Measurements from ENCODE around the gene C1orf105.
"Not testable (repeated sequence)": the region's sequence is repeated elsewhere in the genome, so short reads cannot be mapped to it uniquely, and the experiment has no call there.

C1orf105 gene, protein sequence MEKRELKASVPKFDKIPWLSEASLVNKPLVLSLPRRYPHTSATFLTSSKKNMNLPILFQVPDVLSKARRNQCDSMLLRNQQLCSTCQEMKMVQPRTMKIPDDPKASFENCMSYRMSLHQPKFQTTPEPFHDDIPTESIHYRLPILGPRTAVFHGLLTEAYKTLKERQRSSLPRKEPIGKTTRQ

DNA sequence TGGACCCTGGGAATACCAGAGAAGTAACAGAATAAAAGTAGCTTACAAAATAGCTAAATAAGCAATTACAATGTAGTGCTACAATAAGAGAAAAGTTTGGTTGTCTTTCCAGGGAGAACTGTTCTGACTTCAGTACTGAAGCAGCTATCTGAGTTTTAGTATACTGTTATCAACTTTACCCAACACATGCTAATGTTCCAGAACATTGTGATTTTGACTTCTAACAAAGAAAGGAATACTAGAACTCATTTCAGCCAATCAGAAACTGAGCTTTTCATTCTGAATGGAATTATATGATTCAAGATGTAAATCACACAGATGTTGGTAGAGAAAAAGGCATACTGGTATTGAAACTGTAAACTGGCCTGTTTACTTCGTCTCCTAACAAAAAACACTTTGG, at the start of gene C1orf105:
Gene C1orf105, plus strand, starts transcription at position 301 of the 400 bp plus-strand sequence. CDS start 201 bp downstream, outside the sequence.
- no peak for FAIRE-seq

DNA sequence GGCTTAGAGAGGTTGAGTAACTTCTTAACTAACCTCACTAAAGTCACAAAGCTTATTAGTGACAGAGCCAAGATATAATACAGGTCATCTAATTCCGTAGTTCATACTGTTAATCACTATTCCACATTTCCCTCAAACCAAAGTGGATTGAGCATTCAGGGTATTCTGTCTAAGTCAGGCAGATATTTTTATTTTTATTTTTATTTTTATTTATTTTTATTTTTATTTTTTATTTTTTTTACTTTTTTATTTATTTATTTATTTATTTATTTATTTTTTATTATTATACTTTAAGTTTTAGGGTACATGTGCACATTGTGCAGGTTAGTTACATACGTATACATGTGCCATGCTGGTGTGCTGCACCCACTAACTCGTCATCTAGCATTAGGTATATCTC, 48.8 kb upstream of the C1orf105 start:
- FAIRE-seq: not testable (repeated sequence)

DNA sequence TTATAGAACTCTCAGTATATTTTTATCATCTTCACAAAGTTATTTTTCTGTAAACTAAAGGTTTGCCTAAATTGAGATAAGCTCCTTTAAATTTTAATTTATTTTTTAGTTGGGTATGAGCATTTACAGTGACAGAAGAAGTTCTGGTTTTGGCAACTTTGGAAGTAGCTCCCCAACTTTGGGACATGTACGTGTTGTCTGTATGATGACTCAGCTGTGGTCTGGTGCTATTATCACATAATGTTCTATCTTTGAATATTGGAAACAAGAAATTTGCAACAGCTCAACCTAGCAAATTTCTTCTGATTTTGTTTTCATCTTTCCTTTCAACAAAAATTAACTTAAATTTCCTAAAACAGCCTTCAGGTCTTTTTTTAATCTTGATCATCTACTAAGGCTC, 46.6 kb upstream of the C1orf105 start:
- FAIRE-seq: no peak

DNA sequence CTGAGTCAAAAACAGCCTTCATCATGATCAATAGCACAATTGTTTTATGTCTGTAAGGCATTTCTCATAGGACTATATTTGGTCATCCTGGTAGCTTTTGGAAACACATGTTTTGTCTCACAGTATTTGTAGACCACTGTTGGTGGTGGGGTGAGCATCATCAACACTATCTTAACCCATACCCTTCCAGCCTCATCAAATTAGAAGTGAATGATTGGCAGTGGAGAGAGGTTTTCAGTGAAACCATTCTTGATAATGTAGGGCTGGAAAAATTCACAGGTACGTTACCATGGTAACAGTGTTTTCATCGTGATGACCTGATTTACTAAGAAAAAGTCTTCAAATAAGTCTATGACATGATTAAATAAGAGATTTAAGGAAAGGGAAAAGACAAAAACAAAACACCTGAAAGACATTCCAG, 45.3 kb upstream of the C1orf105 start:
- no peak for FAIRE-seq

DNA sequence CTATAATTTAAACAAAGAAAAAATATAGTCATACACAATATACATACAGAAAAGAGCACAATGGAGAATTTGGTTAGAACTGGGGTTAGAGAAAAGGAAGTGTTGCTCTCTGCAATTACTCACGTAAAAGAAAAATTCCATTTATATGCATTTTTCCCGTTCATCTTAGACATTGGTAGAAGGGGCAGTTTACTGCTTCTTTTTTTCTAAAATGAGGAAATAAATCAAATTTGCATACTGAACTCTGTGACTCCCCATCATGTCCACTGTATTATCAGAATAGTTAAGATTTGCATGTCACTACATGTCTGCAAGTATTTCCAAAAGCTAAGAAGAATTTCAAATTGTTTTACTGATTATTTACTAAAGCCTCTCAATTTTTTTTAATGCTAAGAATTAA, 44.1 kb upstream of the C1orf105 start:
- FAIRE-seq: no peak

DNA sequence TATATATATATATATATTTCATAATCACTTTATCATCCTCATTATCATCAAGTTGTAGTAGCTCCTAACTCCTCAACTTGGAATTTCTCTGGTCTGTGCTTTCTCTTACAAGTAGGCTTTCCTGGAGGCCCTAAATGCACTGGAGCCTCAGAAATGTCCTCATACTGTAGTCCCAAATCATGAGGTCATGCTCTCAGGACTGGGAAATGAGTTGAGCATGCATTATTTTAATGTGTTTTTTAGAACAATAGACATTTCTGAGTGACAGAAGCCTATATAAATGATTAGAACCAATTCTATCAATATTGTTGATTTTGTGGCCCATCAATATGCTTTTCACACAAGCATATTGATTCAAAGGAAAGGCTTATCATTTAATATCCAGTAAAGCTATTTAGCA, 42.9 kb upstream of the C1orf105 start:
- no peak for FAIRE-seq

DNA sequence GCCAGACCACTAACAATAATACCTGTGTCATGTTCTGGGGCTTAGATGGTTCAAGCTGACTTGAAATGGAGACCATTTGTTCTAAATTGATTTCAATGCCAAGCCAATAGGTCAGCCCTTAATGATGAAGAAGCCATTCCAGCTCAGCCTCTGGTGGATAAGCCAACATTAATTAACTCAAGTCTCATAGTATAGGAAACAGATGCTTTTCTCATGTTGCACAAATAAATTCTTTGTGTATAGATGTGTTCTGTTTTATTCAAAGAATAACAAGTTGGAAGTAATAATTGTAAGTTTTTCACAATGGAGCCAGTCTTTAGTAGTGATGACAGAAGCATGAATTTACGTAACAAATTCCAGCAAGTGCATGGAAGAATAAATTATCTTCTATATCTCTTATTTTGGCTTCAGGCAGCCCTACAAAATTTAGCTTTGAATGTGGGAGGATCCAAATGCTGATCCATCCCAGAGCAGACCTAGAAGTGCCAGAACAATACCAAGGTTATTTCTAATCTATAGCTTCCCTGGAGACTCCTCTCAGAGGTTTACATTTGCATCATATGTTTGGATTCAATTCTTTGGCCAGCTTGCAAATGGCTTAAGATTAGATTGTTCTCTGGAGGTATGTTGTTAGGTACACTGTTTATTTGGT, 42.2 kb upstream of the C1orf105 start:
- FAIRE-seq: no peak

DNA sequence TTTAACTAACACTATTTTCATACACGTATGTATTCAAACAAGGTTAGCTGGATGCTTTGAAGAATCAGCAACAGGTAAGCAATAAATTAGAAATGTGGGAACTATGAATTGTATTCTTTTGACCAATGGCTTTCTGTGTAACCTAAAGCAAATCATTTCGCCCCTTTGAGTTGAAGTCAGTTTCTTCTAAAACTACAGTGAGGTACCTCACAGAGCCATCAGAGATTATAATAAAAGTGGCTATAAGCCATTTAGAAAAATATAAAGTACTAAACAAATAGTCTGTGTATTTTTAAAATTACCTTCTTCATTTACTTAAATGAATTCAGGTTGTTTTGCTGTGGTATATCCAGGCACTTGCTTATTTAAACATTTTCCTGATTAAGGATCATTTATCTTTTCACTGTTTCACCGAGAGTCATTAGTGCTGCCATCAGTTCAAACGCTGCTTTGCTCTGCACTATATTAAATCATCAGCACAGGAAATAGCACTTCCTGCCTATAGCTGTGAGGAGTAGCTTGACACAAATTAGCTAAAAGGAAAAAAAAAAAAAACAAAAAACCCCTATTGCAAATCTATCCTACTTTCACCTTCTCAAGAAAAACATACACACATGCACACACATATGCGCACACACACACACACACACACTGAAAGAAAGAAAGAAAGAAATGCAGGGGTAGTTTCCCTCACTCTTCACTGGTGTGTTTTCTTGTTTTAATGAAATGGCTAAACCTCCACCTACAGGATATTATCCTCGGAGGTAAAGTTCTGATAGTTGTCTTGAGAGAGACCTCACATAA, 39.8 kb upstream of the C1orf105 start:
- no peak for FAIRE-seq

DNA sequence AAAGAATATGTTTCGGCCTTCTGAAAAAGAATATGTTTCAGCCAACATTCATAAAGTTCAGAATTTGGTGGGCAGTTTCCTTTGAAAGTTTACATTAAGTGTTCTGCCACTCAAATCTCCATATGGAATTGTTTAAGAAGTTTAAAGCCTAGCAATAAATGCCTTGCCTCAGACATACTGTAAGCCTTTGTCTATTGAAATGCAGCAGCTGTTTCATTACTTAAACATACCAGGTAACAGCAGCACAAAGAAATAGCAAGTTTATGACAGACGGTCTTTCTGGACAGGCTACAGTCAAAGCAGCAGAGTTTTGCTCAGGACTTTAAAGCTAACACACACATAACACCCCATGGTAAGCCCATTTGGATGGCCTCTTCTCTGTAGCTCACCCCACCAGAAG, 38.5 kb upstream of the C1orf105 start:
- FAIRE-seq: no peak

DNA sequence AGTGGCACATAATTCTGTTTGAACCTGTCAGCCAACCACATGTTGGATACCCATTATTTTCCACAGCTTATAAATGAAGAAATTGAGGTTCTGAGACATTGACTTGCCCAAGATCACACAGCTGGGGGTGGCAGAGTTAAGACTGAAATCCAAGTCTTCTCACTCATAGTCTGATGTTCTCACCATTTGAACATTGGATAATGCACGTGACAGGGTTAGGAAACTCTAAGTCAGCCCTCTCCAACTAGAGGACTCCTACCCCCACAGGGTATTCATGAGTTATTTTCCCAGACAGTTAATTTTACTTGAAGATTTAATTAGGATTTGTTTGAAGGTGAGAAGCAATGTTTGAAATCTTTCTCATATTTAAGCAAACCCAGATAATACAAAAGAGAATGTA, 38.1 kb upstream of the C1orf105 start:
- no peak for FAIRE-seq

DNA sequence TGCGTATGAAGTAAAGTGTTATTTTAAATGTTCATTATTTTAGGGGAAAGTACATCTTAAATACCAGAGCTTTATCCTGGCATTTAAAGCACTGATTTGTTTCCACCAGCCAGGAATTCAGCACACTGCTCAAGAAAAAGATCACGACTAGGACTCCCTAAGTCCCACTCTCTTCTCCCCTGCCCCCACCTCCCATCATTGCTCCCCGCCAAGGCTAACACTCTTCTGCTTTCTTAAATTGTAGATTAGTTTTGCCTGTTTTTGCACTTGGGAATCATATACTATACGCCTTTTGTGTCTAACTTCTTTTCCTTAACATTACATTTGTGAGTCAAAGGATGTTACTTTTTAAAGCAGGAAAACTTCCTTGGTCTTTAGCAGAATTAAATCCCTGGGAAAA, 37.5 kb upstream of the C1orf105 start:
- FAIRE-seq: no peak

DNA sequence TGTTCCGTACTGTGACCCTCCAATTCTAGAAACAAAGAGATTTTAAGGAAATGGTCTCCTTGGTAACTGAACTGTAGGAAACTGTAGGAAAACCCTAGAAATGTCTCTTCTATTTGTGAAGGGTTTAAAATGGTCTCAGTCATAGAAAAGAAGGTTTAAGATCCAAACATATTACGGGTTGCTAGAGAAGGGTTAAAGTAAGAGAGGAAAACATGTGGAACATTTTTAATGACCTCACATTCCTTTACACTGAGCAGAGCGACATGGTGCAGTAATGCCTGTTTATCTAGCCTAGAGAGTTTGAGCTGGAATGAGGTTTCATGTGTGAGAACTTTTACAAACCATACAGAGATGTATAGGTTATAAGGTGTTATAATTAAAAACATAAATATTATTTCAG, 36.9 kb upstream of the C1orf105 start:
- peak; percentile 62 for FAIRE-seq

DNA sequence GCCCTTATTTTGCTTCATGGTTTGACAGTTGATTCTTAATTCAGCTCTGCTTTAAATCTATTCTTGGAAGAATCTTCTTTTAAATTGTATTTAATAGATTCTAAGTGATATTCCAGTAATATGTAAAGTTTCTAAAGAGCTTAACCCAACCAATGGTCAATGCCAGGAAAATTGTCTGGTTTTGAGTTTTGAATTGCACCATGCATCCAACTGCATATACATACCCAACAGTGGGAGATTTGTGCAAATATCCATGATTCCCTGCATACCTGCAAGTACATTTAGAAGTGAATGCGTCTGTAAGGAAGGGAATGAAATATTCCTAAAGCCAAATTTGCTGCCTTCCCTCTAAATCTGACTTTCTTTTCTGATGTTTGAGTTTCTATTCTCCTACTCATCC, 35.8 kb upstream of the C1orf105 start:
- FAIRE-seq: no peak

DNA sequence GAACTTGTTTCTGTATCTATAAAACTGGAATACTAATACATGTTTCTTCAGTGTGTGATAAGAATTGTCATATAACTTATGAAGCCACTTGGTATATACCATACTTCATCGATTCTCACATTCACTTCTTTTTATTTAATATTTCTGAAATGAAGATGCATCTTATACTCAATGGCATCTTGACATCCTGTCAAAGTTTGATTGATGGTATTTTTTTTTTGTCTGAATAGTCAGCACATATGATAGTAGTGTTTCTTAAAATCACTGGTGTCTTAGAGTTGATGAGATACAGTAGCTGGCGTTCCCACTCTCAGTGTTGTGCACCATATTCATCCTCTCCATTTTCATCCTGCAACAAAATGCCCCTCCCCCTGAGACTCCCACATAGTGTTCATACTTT, 34.4 kb upstream of the C1orf105 start:
- FAIRE-seq: no peak

DNA sequence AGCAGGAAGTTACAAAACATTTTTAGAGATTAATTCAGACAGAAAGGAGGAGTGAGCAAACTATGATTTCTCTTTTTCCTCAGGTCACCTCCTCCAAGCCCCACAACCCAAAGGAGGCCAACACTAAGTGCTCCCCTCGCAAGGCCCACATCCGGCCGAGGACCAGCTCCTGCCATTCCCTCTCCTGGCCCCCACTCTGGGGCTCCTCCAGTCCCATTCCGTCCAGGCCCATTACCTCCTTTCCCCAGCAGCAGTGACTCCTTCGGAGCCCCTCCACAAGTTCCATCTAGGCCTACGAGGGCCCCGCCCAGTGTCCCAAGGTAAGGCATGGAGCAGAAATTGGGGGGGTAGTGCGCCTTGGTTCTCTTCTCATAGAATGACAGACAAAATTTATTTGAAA, 32.0 kb upstream of the C1orf105 start:
- FAIRE-seq: no peak

DNA sequence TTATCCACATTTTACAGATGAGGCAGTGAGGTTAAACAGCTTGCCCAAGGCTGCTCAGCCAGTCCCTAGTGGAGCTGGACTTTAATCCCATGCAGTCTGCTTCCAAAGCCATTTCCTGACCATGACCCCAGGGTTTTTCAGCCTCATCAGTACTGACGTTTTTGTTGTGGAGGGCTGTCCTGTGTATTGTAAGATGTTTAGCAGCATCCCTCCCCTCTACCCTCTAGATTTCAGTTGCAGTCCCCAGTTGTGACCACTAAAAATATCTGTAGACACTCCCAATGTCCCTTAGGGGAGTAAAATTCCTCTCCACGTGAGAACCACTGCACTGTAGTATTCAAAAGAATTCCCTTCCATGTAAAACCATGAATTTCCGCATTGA, 30.2 kb upstream of the C1orf105 start:
- no peak for FAIRE-seq

DNA sequence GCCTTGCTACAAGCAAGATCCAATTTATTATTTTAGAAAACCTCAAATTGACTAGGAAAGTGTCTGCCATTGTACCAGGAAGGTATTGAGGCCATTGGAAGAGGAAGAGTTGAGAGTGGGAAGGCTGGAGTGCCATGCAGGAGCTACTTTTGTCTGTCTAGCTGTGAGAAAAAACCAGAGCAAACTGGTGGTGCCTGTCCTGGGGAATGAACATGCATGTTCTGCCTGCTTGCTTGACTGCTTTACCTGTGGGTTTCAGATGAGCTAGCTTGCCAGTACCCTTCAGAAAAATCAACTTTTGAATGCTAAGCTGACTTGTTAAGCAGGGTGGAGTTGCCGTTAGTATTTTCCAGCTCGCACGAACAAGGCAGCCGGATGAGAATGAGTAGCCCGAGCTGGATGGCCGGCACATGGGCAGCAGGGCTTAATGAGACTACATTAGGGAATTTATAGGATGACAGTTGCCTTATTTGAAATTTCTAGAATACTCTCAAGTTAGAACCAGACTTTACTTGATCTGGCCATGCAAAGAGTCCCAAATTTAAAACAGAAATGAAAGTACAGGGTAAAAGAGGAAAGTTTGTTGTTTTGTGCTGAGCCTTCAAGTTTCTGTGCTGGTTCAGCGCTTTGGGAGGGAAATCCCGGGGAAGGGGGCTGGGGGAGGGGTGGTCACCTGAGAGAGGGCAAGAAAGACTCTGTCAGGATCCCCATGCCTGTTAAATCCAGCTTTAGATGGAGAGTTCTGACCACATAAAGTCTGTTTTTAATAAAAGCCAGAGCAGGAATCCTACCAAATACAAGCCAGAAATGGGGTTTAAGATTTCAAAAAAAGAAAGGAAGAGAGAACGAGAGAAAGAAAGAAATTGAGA, 29.6 kb upstream of the C1orf105 start:
- FAIRE-seq: no peak

DNA sequence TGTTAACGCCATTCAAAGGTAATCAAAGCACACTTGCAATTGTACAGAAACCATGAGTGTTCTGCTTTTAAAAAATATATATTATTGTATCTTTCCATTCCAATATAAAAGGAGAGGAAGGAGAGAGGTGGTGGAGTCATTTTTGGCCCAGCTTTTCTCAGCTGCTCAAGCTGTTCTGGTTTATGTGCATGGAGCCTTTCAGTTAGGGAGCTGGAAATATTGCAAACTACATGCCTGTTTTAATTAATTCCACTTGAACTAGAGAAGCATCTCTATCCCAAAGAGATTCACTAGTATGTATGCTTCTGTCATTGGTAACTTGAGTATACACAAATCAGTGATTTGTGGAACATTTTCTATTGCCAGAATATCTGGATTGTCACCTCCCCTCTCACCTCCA, 28.5 kb upstream of the C1orf105 start:
- peak; percentile 29 for FAIRE-seq

DNA sequence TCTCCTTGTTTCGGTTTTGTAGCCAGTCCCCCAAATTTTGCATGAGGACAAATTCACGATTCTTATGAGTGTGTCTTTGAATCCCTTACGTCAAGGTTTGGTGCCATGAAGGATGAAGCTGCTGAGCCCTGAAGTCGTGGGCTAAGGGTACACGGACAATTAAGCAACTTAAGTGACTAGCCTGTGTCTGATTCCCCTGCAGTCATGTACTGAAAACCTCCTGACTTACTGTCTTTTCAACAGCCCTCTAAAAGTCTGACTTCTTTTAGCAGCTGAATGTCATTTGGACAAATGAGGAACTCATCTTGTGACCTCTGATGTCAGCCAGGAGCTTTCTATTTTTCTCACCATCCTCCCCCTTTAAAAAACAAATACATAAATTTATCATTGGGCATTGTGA, 27.1 kb upstream of the C1orf105 start:
- FAIRE-seq: no peak

DNA sequence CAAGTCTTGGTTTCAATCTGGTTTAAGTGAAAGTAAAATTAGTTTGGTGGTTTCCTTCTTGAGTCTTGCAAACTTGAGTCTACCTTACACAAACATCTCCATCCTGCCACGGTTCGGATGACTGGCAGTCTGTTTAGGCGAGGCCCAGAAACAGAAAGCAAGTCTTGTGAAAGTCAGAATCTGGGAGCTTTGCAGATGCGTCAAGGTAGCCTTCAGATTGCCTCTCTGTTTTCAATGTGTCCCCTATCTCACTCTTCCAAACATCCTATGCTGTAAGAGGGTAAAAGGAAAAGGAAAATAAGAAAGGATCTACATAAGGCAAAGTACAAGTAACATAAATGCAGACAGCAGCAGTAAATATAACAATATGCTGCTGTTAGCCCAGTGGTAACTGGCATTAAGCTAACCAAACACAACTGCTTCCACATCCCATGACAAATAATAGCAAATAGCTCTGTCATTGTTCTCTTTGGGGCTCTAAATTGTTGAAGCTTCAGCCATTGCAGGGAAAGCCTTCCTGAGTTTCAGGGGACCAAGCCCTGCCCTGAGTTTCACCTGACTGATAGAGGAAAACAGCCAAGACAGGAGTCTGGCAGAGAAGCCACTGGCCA, 26.2 kb upstream of the C1orf105 start:
- no peak for FAIRE-seq

DNA sequence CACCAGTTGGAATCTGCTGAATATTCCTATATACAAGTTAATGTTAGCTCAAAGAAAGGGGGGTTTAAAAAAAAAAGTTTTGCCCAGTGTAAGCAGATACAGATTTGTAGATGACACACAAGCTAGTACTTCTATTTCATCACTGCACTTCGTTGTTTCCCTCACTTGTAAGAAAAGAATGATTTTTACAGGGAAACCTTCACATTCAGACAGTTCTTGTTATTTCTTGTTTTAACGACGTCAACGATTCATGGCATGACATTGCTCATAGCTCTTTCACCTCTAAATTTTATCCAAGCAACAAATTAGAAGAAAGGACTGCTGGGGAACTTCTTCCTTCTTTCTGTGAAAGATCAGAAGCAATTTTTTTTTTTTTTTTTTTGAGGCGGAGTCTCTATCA, 25.7 kb upstream of the C1orf105 start:
- peak; percentile 59 for FAIRE-seq

DNA sequence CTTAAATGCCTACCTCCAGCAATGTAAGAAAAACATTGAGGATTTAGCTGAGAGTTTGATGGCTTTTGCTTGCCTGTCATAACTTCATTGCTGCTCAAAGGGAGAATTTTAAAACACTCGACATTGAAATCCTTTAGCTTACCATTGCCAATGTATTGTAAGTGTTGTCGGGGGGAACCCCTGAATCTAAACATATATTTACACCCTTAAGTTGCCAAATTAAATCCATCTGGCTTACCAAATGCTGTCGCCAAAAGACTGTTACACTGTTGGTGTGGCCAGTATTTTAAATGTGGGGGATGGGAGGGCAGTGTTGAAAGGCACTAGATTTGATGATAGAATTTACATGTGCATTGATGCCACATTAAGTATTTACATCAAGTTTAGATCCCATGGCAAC, 24.9 kb upstream of the C1orf105 start:
- FAIRE-seq: no peak

DNA sequence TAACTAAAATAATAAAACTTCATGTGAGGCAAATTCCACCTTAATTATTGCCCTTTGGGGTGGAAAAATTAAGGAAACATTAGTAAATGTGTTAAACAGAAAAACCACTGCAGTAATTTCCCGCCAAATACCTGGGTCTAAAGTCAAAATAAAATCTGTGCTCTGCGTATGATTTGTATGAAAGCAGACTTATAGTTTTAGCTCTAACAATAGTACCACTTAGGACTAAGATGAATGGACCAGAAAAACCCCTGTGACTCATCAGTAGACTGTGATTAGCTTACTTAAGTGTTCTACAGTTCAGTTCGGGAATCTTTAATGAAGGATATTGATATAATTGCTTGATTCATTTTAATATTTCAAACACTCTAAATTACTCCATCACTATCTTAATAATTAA, 23.3 kb upstream of the C1orf105 start:
- FAIRE-seq: peak; percentile 62

All from endometrium (tissue), 2 donors.